Nephron progenitor cell (in vitro differentiated cells): ENCODE measurements around the gene CERK.
"Not testable (repeated sequence)": the region's sequence is repeated elsewhere in the genome, so short reads cannot be mapped to it uniquely, and the experiment has no call there.

Experiments used
- DNase-seq: peaks from one replicate; pipeline ENCODE4 v3.0.0; 2021
- H3K27ac Mint-ChIP-seq: 2 replicates; pipeline ENCODE4 v1.8.0; 2021; ENCODE audit warnings: mild to moderate bottlenecking, moderate library complexity, mixed read lengths
- H3K27me3 Mint-ChIP-seq: 2 replicates; pipeline ENCODE4 v1.8.0; 2021; ENCODE audit warnings: mild to moderate bottlenecking, low read depth, mixed read lengths; ENCODE audit not compliant: poor library complexity
- H3K36me3 Mint-ChIP-seq: 2 replicates; pipeline ENCODE4 v1.8.0; 2021; ENCODE audit warnings: low read depth, mixed read lengths
- H3K4me1 Mint-ChIP-seq: 2 replicates; pipeline ENCODE4 v1.8.0; 2021; ENCODE audit warnings: mixed read lengths
- H3K4me3 Mint-ChIP-seq: 2 replicates; pipeline ENCODE4 v1.8.0; 2021; ENCODE audit warnings: mild to moderate bottlenecking, moderate library complexity, mixed read lengths
- H3K9me3 Mint-ChIP-seq: 2 replicates; pipeline ENCODE4 v1.8.0; 2021; ENCODE audit warnings: mild to moderate bottlenecking, moderate library complexity, mixed read lengths
- TF ChIP-seq, protein P1 (sequence below): fragments of 200-600 bp; sonication (generic); IDR thresholded peaks from 2 replicates; pipeline ENCODE4 v1.5.0; 2021; ENCODE audit warnings: antibody characterized with exemption

Gene CERK

DNA sequence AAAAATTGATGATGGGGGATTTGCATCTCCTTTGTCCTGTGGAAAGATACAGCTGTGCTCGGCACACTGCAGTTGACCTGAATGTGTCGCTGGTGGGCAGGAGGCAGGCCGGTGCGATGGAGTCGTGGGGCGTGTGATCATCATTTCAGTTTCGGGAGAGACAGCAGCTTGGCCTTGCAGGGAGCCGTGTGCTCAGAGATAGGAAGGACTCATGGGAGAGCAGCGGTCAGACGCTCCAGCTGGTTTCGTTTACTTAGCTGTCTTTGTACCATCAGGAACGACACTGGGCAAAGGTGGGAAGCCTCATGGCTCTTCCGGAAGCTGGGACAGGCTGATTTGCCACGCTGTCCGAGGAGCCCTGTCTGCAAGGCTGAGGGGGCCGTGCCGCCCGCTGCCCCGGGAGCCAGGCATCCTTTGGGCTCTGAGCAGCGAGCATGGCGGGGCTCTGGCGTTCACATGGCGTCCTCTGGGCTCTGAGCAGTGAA, 85.2 kb downstream of the CERK start:
- TF ChIP-seq, protein P1, sequence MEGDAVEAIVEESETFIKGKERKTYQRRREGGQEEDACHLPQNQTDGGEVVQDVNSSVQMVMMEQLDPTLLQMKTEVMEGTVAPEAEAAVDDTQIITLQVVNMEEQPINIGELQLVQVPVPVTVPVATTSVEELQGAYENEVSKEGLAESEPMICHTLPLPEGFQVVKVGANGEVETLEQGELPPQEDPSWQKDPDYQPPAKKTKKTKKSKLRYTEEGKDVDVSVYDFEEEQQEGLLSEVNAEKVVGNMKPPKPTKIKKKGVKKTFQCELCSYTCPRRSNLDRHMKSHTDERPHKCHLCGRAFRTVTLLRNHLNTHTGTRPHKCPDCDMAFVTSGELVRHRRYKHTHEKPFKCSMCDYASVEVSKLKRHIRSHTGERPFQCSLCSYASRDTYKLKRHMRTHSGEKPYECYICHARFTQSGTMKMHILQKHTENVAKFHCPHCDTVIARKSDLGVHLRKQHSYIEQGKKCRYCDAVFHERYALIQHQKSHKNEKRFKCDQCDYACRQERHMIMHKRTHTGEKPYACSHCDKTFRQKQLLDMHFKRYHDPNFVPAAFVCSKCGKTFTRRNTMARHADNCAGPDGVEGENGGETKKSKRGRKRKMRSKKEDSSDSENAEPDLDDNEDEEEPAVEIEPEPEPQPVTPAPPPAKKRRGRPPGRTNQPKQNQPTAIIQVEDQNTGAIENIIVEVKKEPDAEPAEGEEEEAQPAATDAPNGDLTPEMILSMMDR = no peak
- Mint-ChIP-seq H3K9me3 (no peaks in the 10 kb centered on the region), H3K27me3 (no peaks in the 10 kb centered on the region), H3K36me3 (no peaks in the 10 kb centered on the region), H3K27ac (peak overlapping the region; percentile 56), H3K4me3 (peak overlapping the region; percentile 4), H3K4me1 (peaks cover 69% of the 10 kb centered on the region)
- DNase-seq = no peak

DNA sequence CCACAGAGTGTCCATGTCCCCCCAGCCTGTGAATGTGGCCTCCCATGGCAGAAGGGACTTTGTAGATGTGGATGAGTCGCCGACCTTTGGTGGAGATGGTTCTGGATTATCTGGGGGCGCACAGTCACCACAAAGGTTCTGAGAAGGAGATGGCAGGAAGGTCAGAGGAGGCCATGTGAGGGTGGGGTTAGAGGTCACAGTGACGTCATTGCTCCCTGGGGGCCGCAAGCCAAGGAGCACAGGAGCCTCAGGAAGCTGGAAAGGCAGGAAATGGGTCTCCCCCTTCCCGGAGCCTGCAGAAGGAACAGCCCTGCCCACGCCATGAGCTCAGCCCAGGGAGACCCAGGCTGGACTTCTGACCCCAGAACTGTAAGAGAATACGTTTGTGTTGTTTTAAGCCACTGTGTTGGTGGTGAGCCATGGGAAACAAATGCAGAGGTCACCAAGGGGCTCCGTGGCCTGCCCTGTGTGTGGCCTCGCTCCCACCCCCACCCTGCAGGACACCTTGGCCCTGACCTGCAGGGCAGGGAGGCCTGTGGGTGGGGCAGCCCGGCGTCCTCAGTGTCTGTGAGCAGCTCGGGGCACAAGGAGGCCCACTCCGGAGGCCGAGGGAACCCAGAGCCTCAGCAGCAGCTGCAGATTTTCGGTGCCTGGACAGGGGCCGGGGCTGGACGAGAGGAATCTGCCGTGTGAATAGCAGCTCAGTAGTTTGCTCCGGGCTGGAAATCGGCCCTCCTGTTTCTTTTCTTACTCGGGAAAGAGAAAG, 85.8 kb downstream of the CERK start:
- H3K4me1 Mint-ChIP-seq = peaks cover 69% of the 10 kb centered on the region
- TF ChIP-seq, protein P1 = no peak
- H3K9me3 Mint-ChIP-seq = no peaks in the 10 kb centered on the region
- peak overlapping the region; percentile 94 for H3K27ac Mint-ChIP-seq
- peak; percentile 64 for DNase-seq
- no peaks in the 10 kb centered on the region for H3K27me3 Mint-ChIP-seq
- H3K4me3 Mint-ChIP-seq = peak overlapping the region; percentile 4
- peaks cover 5% of the 10 kb centered on the region for H3K36me3 Mint-ChIP-seq

DNA sequence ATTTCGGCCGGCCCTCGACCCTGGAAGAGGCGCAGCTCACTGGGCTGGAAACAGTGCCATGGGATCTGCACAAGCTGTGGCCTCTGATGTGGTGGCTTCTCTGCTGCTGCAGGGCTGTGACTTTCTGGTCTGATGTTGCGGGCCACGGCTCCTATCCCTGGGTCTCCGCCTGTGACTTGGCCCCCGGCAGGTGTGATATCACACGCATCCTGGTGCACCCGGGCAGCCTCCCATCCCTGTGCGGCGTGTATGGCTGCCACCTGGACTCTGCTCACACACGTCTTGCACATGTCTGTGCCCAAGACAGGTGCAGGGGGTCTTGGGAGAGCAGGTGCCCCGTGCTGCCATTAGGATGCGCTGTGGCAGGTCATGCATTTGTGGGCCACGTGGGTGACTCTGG, 86.7 kb downstream of the CERK start:
- no peak for DNase-seq
- H3K9me3 Mint-ChIP-seq = peaks cover 6% of the 10 kb centered on the region
- H3K4me1 Mint-ChIP-seq = peaks cover 72% of the 10 kb centered on the region
- no peaks in the 10 kb centered on the region for H3K27me3 Mint-ChIP-seq
- TF ChIP-seq, protein P1 = no peak
- no peak overlapping the region for H3K4me3 Mint-ChIP-seq
- H3K36me3 Mint-ChIP-seq = peaks cover 14% of the 10 kb centered on the region
- H3K27ac Mint-ChIP-seq = peak overlapping the region; percentile 94

DNA sequence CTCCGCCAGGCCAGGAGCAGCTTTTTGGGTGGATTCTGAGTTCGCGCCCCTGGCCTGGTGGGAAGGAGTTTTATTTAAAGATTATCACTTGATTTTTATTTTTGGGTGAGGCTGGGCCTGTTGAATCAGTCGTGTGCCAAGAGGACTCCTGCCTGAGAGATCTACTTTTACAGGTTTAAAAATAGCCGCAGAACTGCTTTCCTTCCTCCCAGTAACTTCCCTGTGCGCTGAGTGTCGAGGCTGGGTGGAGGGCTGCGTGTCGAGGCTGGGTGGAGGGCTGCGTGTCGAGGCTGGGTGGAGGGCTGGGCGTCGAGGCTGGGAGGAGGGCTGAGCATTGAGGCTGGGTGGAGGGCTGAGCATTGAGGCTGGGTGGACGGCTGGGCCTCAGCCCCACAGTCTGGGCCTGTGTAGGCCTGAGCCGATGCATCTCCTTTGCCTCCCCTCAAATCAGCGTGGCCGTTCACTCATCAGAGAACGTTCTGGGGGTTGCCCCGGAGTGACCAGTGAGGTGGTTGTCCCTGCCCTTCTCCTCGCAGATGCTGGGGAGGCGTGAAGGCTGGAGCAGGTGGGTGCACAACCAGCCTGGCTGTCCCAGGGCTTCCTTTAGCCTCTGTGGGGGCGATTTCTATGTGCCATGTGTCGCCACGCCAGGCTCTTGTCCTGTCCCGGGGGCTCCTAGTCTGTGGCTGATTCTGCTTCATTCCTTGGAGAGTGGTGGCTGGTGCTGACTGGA, 87.8 kb downstream of the CERK start:
- DNase-seq = no peak
- Mint-ChIP-seq H3K4me1 (peaks cover 69% of the 10 kb centered on the region), H3K27ac (peak overlapping the region; percentile 96), H3K9me3 (peaks cover 6% of the 10 kb centered on the region), H3K36me3 (peaks cover 14% of the 10 kb centered on the region), H3K4me3 (no peak overlapping the region), H3K27me3 (no peaks in the 10 kb centered on the region)
- TF ChIP-seq, protein P1 = no peak

DNA sequence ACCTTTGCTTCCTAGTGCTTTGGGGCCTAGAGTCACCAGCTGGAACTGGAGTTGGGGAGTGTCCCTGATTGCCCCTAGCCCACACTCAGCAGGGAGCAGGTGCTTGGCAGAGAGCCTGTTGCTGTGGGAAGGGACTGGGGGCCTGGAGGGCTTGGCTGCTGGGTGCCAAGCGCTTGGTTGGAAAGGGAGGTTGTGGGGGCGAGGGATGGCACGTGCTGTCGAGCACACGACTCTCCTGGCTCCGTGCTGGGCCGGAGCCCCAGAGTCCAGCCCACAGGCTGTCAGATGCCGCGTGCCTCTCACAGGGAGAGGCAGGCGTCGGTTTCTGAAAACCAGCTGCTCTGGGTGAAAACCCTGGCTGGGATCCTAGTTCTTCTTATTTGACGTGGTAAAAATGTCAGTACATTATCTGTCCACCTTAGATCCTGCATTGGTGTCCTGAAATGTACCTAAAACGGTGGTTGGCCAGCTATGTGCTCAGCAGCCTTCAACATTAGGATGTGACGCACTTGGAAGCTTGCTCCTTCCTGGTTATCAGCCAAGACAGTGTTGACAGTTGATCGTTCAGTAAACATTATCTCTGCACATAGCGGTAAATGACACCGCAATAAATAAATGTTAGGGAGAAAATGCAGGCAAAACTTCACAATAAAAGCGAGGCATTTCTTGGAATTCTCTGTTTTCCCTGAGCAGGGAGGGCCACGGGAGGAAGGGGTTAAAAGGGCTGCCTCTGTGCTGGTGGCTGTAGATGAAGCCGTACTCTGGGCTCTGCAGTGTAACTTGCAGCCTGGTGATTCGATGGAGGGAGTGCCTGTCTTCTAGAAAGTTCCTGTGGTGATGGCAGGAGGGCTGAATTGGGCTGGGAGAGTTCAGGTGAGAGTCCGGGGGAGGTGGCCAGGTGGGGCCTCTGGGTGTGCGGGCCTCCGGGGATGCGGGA, 88.6 kb downstream of the CERK start:
- H3K4me3 Mint-ChIP-seq = no peak overlapping the region
- H3K36me3 Mint-ChIP-seq = peaks cover 14% of the 10 kb centered on the region
- H3K27ac Mint-ChIP-seq = peak overlapping the region; percentile 96
- H3K4me1 Mint-ChIP-seq = peaks cover 64% of the 10 kb centered on the region
- H3K27me3 Mint-ChIP-seq = no peaks in the 10 kb centered on the region
- H3K9me3 Mint-ChIP-seq = peaks cover 6% of the 10 kb centered on the region
- TF ChIP-seq, protein P1 = no peak
- no peak for DNase-seq

DNA sequence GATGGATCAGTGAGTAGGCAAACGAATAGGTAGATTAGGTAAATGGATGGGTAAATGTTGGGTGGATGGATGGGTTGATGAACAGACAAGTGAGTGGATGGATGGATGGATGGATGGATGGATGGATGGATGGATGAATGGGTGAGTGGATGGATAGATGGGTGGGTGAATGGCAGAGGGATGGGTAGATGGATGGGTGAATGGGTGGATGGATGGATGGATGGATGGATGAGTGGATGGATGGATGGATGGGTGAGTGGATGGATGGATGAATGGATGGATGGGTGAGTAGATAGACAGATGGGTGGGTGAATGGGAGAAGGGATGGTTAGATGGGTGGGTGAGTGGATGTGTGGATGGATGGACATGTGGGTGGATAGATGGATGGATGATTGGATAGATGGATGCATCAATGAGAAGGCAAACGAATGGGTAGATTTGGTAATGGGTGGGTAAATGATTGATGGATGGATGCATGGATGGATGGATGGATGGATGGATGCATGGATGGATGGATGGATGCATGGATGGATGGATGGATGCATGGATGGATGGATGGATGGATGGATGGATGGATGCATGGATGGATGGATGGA, 89.7 kb downstream of the CERK start:
- not testable (repeated sequence) for H3K9me3 Mint-ChIP-seq, H3K4me3 Mint-ChIP-seq, DNase-seq, H3K27ac Mint-ChIP-seq, H3K27me3 Mint-ChIP-seq
- peaks cover 58% of the 10 kb centered on the region for H3K4me1 Mint-ChIP-seq
- H3K36me3 Mint-ChIP-seq = peaks cover 25% of the 10 kb centered on the region
